ENCODE results near the gene ST7L.

- TF ChIP-seq CTCF (IDR thresholded peaks at IDR 0.05) = no peak
- TF ChIP-seq POLR2AphosphoS5 (IDR thresholded peaks at IDR 0.05; ENCODE audit: insufficient read depth in 1 of 2, low read depth in 1 of 2) = no peak
These were observed 17.1 kb upstream of the ST7L start for GRCh38 chr1:112636056-112636455.
